Measurements from ENCODE around the gene FAM216B. TPM values are rescaled to one million over a fixed set of nuclear protein-coding genes. Genes with fewer than 3 reads are reported as not detected.

The FAM216B gene
- polyA plus RNA-seq, 1 of the 3 experiments (the other 2 are of a cell fraction) = not detected

GRCh38 chr13:42803563-42804204 lies 22.3 kb downstream of the FAM216B start:
- CTCF ChIA-PET = interaction anchor here (1.7 kb wide), 1 partner anchor 8 kb away, joined by 3 read pairs; no protein-coding TSS in a partner anchor
- H3K4me1 ChIP-seq (ENCODE audit: control insufficient read depth in 1 of 2, insufficient read depth in 2 of 2, low read depth in 1 of 2, low read length in 1 of 2) = 0 out of 4 replicates have a peak, but pooled peaks cover 0 to 7% of the 10 kb centered on the region in 2 experiments
- POLR2A ChIA-PET = no interaction called here
- no peaks in the 10 kb centered on the region for H3K79me2 ChIP-seq (ENCODE audit: insufficient read depth)
- H3K36me3 ChIP-seq (replicated peaks in 1 of 2; ENCODE audit: control insufficient read depth in 1 of 2, insufficient read depth in 2 of 2, low read length in 1 of 2) = no peaks in the 10 kb centered on the region
- TF ChIP-seq YY1 (IDR thresholded peaks at IDR 0.05; ENCODE audit: low read depth) (no peak), GATA2 (CRISPR knock-in tag; IDR thresholded peaks at IDR 0.05) (no peak), ZBTB33 (IDR thresholded peaks at IDR 0.05; ENCODE audit: borderline replicate concordance, low read depth) (no peak), NFIC (IDR thresholded peaks at IDR 0.05; ENCODE audit: borderline replicate concordance) (no peak), IRF3 (IDR thresholded peaks at IDR 0.05; ENCODE audit: low read depth, low read length) (no peak), EP300 (IDR thresholded peaks at IDR 0.05; ENCODE audit: borderline replicate concordance in 1 of 2, low read depth in 1 of 2, low read length in 1 of 2) (no peak), MAX (IDR thresholded peaks at IDR 0.05; ENCODE audit: low read depth) (no peak), CHD2 (IDR thresholded peaks at IDR 0.05; ENCODE audit: low read length, partially characterized antibody) (no peak), RXRA (IDR thresholded peaks at IDR 0.05; ENCODE audit: borderline replicate concordance, low read depth) (no peak), SMC3 (IDR thresholded peaks at IDR 0.05; ENCODE audit: low read depth, low read length) (no peak), TCF12 (IDR thresholded peaks at IDR 0.05) (no peak), FOXM1 (IDR thresholded peaks at IDR 0.05; ENCODE audit: low read depth) (no peak), RFX5 (IDR thresholded peaks at IDR 0.05; ENCODE audit: low read length) (no peak), POLR2AphosphoS5 (IDR thresholded peaks at IDR 0.05; ENCODE audit: low read depth, low read length) (no peak), GABPA (IDR thresholded peaks at IDR 0.05; ENCODE audit: low read depth) (no peak), RCOR1 (IDR thresholded peaks at IDR 0.05; ENCODE audit: low read length) (no peak), SIN3A (IDR thresholded peaks at IDR 0.05; ENCODE audit: borderline replicate concordance, low read depth, low read length) (no peak), FOXJ3 (CRISPR knock-in tag; IDR thresholded peaks at IDR 0.05) (no peak), NRF1 (IDR thresholded peaks at IDR 0.05; ENCODE audit: low read depth, low read length) (no peak), TAF1 (IDR thresholded peaks at IDR 0.05; ENCODE audit: borderline replicate concordance, low read depth, low read length) (no peak)
- H3K9me3 ChIP-seq = no peaks in the 10 kb centered on the region
- no peaks in the 10 kb centered on the region for H3K9me2 ChIP-seq
- no peak overlapping the region for H3K9ac ChIP-seq
- no peaks in the 10 kb centered on the region for H4K20me1 ChIP-seq (ENCODE audit: insufficient read depth)
- no peak overlapping the region for H3K4me2 ChIP-seq
- DNase-seq = no peak
- no peak overlapping the region for H3K27ac ChIP-seq (ENCODE audit: low read depth in 2 of 2, low read length in 1 of 2)
- H3K27me3 ChIP-seq (ENCODE audit: insufficient read depth) = no peaks in the 10 kb centered on the region
- 79% methylated on average over 2 of the region's 2 CpGs for WGBS (ENCODE audit: low lambda C conversion rate)
- no peak overlapping the region; the same call in 1 of the 2 replicates for H2AFZ ChIP-seq (ENCODE audit: low read depth)
- H3F3A ChIP-seq (replicated peaks; ENCODE audit: insufficient read depth) = peaks cover 13% of the 10 kb centered on the region
- H3K4me3 ChIP-seq (ENCODE audit: low read depth in 2 of 2, low read length in 1 of 2) = no peak overlapping the region
